ENCODE data around the gene CSMD2.

CSMD2 gene

DNA sequence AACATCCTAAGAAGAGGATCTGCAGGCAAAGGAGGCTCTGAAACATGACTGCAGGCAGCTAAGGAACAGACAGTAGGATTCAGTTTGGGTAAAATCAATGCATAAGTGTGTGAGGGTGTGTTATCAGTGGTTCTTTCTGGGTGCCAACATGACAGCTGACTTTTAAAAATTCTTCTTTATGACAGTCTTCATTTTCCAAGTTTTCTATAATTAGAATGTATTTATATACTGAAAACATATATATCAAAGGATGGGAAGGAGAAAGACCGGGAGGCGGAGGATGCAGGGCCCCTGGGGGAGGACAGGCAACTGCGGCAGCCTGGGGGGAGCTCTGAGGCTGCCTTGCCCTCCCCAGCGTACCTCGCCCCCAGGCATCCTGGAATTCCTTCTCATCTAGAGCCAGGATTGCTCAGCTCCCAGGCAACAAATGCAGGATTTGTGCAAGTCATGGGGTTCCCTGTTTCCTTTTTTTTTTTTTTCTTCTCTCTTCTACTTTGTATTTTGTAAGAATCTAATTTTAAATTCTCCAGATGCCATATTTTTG, 104.8 kb downstream of the CSMD2 start:
- TF ChIP-seq FOXK2 (IDR thresholded peaks at IDR 0.05) = no peak
- no peak for TF ChIP-seq CTBP1 (IDR thresholded peaks at IDR 0.05; ENCODE audit: borderline replicate concordance)
- TF ChIP-seq FOXM1 (IDR thresholded peaks at IDR 0.05; ENCODE audit: borderline replicate concordance) = no peak
- no peak for TF ChIP-seq ZNF384 (IDR thresholded peaks at IDR 0.05)
- TF ChIP-seq HDGF (IDR thresholded peaks at IDR 0.05; ENCODE audit: borderline replicate concordance) = no peak
- TF ChIP-seq LEF1 (IDR thresholded peaks at IDR 0.05; ENCODE audit: borderline replicate concordance) = no peak
- TF ChIP-seq, protein P1, sequence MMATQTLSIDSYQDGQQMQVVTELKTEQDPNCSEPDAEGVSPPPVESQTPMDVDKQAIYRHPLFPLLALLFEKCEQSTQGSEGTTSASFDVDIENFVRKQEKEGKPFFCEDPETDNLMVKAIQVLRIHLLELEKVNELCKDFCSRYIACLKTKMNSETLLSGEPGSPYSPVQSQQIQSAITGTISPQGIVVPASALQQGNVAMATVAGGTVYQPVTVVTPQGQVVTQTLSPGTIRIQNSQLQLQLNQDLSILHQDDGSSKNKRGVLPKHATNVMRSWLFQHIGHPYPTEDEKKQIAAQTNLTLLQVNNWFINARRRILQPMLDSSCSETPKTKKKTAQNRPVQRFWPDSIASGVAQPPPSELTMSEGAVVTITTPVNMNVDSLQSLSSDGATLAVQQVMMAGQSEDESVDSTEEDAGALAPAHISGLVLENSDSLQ (IDR thresholded peaks at IDR 0.05) = no peak
- TF ChIP-seq TARDBP (IDR thresholded peaks at IDR 0.05) = no peak
- TF ChIP-seq SP1 (IDR thresholded peaks at IDR 0.05) = no peak
- no peak for TF ChIP-seq FOXA1 (IDR thresholded peaks at IDR 0.05)
- TF ChIP-seq NFRKB (IDR thresholded peaks at IDR 0.05) = no peak
- TF ChIP-seq L3MBTL2 (conservative IDR thresholded peaks at IDR 0.05) = no peak
- no peak for TF ChIP-seq BHLHE40 (IDR thresholded peaks at IDR 0.05; ENCODE audit: borderline replicate concordance)
- TF ChIP-seq ELF4 (IDR thresholded peaks at IDR 0.05) = no peak
- ChIA-PET POLR2A (no interaction called here), CTCF (no interaction called here)
- DNase-seq (ENCODE audit: extremely low spot score) = no peak

DNA sequence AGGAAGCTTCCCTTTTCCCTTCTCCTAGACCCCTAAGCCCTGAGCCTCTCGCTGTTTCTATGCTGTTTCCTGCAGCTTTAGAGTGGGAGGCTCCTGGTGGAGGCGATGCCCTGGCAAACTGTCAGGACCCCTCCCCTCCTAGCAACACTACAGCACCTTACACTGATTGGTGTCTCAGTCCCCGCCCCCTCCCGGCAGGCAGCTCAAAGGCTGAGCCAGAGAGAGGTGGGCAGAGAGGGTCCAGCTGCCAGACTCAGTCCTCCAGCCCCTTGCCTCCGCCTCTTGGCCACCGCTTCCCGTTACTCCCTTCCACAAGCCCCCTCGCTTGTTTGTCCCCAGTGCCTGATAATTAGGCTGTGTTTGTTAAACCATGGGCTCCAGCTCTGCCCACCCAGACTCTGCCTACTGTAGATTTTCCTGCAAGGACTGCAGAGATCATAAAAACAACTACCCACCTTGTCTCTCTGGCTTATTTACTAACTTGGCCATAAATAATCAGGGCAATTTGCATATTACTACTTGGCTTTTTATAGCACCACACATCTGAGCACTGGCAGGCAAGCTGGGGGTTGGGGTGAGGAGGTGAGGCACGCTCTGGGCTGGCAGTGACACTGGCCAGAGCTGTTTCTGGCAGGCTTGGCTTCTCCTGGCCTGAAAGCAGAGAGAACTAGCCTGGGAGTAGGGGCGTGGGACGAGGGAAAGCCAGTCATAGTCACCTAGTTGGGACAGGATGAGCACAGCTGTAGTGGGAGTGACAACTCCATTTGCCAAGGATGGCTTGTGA, 107.5 kb downstream of the CSMD2 start:
- ChIA-PET POLR2A (no interaction called here), CTCF (interaction anchor here (0.6 kb wide), 1 partner anchor 42 kb away, joined by 3 read pairs; no protein-coding TSS in a partner anchor)
- TF ChIP-seq CTBP1 (IDR thresholded peaks at IDR 0.05; ENCODE audit: borderline replicate concordance) (no peak), SP1 (IDR thresholded peaks at IDR 0.05) (no peak), FOXK2 (IDR thresholded peaks at IDR 0.05) (no peak), ARNT (IDR thresholded peaks at IDR 0.05) (no peak), L3MBTL2 (conservative IDR thresholded peaks at IDR 0.05) (no peak), HDGF (IDR thresholded peaks at IDR 0.05; ENCODE audit: borderline replicate concordance) (no peak)
- DNase-seq (ENCODE audit: extremely low spot score) = no peak

DNA sequence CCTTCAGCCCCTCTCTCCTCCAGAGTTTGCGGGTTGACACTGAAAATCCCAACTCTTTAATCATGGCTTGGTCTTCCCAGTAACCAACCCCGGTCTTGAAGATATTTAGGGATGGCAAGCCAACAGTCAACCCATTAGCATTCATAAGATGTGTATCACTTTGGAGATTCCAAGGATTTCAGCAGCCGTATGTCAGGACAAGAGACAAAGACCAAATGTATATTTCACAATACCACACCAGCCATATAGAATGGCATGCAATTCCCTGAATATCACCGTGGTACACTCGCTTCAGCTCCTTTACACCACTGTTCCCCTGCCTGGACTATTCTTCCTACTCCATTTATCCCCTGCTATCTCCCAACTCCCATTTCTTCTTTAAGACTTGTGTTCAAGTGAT, 109.2 kb downstream of the CSMD2 start:
- DNase-seq (ENCODE audit: extremely low spot score) = no peak
- TF ChIP-seq, protein P1 (IDR thresholded peaks at IDR 0.05) = no peak
- no peak for TF ChIP-seq ZNF384 (IDR thresholded peaks at IDR 0.05)
- no peak for TF ChIP-seq TARDBP (IDR thresholded peaks at IDR 0.05)
- no peak for TF ChIP-seq SUZ12 (IDR thresholded peaks at IDR 0.05)
- TF ChIP-seq BHLHE40 (IDR thresholded peaks at IDR 0.05; ENCODE audit: borderline replicate concordance) = no peak
- no peak for TF ChIP-seq SP1 (IDR thresholded peaks at IDR 0.05)
- TF ChIP-seq ELF4 (IDR thresholded peaks at IDR 0.05) = no peak
- TF ChIP-seq FOXM1 (IDR thresholded peaks at IDR 0.05; ENCODE audit: borderline replicate concordance) = no peak
- TF ChIP-seq NFRKB (IDR thresholded peaks at IDR 0.05) = no peak
- TF ChIP-seq ARNT (IDR thresholded peaks at IDR 0.05) = no peak
- no peak for TF ChIP-seq CTBP1 (IDR thresholded peaks at IDR 0.05; ENCODE audit: borderline replicate concordance)
- TF ChIP-seq L3MBTL2 (conservative IDR thresholded peaks at IDR 0.05) = no peak
- TF ChIP-seq LEF1 (IDR thresholded peaks at IDR 0.05; ENCODE audit: borderline replicate concordance) = no peak
- no peak for TF ChIP-seq FOXA1 (IDR thresholded peaks at IDR 0.05)
- TF ChIP-seq HDGF (IDR thresholded peaks at IDR 0.05; ENCODE audit: borderline replicate concordance) = no peak
- ChIA-PET POLR2A (no interaction called here), CTCF (no interaction called here)

DNA sequence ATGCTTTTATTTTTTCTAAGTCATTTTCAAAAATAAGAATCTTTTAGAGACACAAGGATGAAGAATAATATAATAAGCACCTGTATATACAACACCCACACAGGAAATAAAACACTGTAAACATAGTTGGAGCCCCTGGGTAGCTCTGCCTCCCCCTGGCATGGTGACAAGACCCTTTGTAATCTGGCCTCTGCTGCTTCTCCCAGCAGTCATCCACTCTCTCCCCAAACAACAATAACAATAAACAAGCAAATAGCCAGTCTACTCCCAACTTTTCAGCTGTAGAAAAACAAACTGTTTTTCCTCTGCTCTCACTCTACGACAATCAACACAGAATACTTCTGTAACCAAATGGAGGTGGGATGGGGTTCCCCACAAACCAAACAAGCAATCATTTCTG, 110.1 kb downstream of the CSMD2 start:
- POLR2A ChIA-PET = no interaction called here
- CTCF ChIA-PET = no interaction called here
- no peak for DNase-seq (ENCODE audit: extremely low spot score)

DNA sequence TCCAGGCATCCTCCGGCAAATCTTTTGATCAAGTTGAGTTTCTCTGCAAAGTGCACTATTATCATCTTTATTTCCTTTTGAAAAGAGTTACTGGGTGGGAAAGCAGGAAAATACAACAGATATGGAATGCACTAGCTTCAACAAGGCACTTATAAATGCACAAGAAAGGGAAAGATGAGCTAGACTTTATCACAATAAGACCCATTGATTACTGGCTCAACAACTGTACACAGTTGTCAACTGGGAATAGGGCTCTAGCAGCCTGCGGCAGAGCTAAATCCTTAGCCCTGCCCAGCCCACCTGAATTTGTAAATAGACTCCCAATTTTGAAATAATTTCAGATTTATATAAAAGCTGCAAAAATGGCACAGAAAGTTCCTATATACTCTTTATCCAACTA, 111.4 kb downstream of the CSMD2 start:
- POLR2A ChIA-PET = no interaction called here

More for the DNA sequence above, 110.1 kb downstream of the CSMD2 start:
- no peak for TF ChIP-seq L3MBTL2 (conservative IDR thresholded peaks at IDR 0.05)
- TF ChIP-seq SP1 (IDR thresholded peaks at IDR 0.05) = no peak
- TF ChIP-seq HDGF (IDR thresholded peaks at IDR 0.05; ENCODE audit: borderline replicate concordance) = no peak
- no peak for TF ChIP-seq TARDBP (IDR thresholded peaks at IDR 0.05)
- TF ChIP-seq ARNT (IDR thresholded peaks at IDR 0.05) = no peak
- no peak for TF ChIP-seq FOXA1 (IDR thresholded peaks at IDR 0.05)
- TF ChIP-seq FOXK2 (IDR thresholded peaks at IDR 0.05) = no peak

DNA sequence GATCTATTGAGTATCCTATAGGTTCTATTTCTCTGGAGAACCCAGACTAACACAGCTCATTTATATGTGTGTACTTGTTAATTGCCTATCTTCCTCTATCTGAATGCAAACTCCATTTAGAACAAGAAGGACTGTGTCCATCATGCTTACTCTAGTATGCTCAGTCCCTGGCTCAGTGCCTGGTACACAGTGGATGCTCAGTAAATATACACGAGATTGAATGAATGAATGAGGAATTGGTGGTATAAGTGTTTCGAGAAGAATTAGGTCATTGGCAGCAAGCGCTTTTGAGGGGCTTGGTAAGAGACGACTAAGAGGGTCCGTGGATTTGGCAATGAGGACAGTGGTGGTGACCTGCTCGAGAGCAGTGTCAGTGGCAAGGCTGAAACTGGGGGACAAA, 112.5 kb downstream of the CSMD2 start:
- CTCF ChIA-PET = no interaction called here
- no peak for DNase-seq (ENCODE audit: extremely low spot score)
- TF ChIP-seq ELF4 (IDR thresholded peaks at IDR 0.05) (no peak), ZNF384 (IDR thresholded peaks at IDR 0.05) (no peak), FOXA1 (IDR thresholded peaks at IDR 0.05) (no peak), FOXM1 (IDR thresholded peaks at IDR 0.05; ENCODE audit: borderline replicate concordance) (no peak), NFRKB (IDR thresholded peaks at IDR 0.05) (no peak), CTBP1 (IDR thresholded peaks at IDR 0.05; ENCODE audit: borderline replicate concordance) (no peak), LEF1 (IDR thresholded peaks at IDR 0.05; ENCODE audit: borderline replicate concordance) (no peak), TARDBP (IDR thresholded peaks at IDR 0.05) (no peak), ARNT (IDR thresholded peaks at IDR 0.05) (no peak), FOXK2 (IDR thresholded peaks at IDR 0.05) (no peak), SP1 (IDR thresholded peaks at IDR 0.05) (no peak)
- TF ChIP-seq, protein P1 (IDR thresholded peaks at IDR 0.05) = no peak
- POLR2A ChIA-PET = no interaction called here

More for the DNA sequence above, 111.4 kb downstream of the CSMD2 start:
- TF ChIP-seq LEF1 (IDR thresholded peaks at IDR 0.05; ENCODE audit: borderline replicate concordance) = no peak
- no peak for TF ChIP-seq SP1 (IDR thresholded peaks at IDR 0.05)
- no peak for TF ChIP-seq L3MBTL2 (conservative IDR thresholded peaks at IDR 0.05)
- TF ChIP-seq HDGF (IDR thresholded peaks at IDR 0.05; ENCODE audit: borderline replicate concordance) = no peak
- no peak for TF ChIP-seq SUZ12 (IDR thresholded peaks at IDR 0.05)
- TF ChIP-seq TARDBP (IDR thresholded peaks at IDR 0.05) = no peak
- TF ChIP-seq CTBP1 (IDR thresholded peaks at IDR 0.05; ENCODE audit: borderline replicate concordance) = no peak
- CTCF ChIA-PET = no interaction called here
- no peak for DNase-seq (ENCODE audit: extremely low spot score)

Data from HEK293T (cell line).